Colonic mucosa (tissue), 4 donors: ENCODE data around the gene KRTAP10-6. TPM values are rescaled to one million over a fixed set of nuclear protein-coding genes. Genes with fewer than 3 reads are reported as not detected.
"Not testable (repeated sequence)": the region's sequence is repeated elsewhere in the genome, so short reads cannot be mapped to it uniquely, and the experiment has no call there.

Source experiments
- DNase-seq: peaks from one replicate; pipeline ENCODE4 v3.0.0-alpha.2; 2020
- H3K27ac ChIP-seq: fragments of 200-600 bp; one replicate; pipeline ENCODE4 v1.8.0; 2021
- H3K27me3 ChIP-seq: fragments of 200-600 bp; one replicate; pipeline ENCODE4 v1.8.0; 2021
- H3K36me3 ChIP-seq: fragments of 200-600 bp; one replicate; pipeline ENCODE4 v1.8.0; 2021
- H3K4me1 ChIP-seq: fragments of 200-600 bp; one replicate; pipeline ENCODE4 v1.8.0; 2021; ENCODE audit warnings: mild to moderate bottlenecking
- H3K4me3 ChIP-seq: fragments of 200-600 bp; one replicate; pipeline ENCODE4 v1.8.0; 2021
- H3K9ac ChIP-seq, 2 donors: one replicate each; pipeline ENCODE4 v1.7.0; 2013; ENCODE audit warnings: control low read depth in 2 of 2, low read depth in 2 of 2, low read length in 2 of 2
- H3K9me3 ChIP-seq: fragments of 200-600 bp; one replicate; pipeline ENCODE4 v1.8.0; 2021
- CTCF ChIP-seq: fragments of 200-600 bp; IDR thresholded peaks from one replicate; pipeline ENCODE4 v1.8.0; 2022; ENCODE audit warnings: antibody characterized with exemption, mild to moderate bottlenecking
- intact Hi-C: fragments of 100-400 bp; cut with DNase I; formaldehyde crosslinking; loops from one replicate; pipeline ENCODE4 v1.14.1; 2022
- total RNA-seq, 2 donors: library from RNA; stranded (reverse); fragmentation: NEBNext Ultra II Directional in 1 of 2; extraction: Animal tissue kit (Norgen Biotek cat#: 25700) in 1 of 2; gene quantifications; one replicate each; pipeline ENCODE4 v1.2.1, GENCODE V29; 2021
- donor health status: healthy.
- donor health status: DM: no; HTN: no; CAD: no.
- donor health status: DM: no; HTN: no; CAD: no.

Gene KRTAP10-6
- total RNA-seq, 2 donors from 2014 or later, result not detected

GRCh38 chr21:44593598-44594405 is 1.5 kb upstream of the KRTAP10-6 start:
- TF ChIP-seq CTCF, result no peak
- H3K36me3 ChIP-seq, result no peaks in the 10 kb centered on the region
- no peaks in the 10 kb centered on the region for H3K9me3 ChIP-seq
- no peak overlapping the region for H3K4me3 ChIP-seq
- intact Hi-C loops, result no loop called here
- no peak overlapping the region for H3K27ac ChIP-seq
- no peak overlapping the region for H3K9ac ChIP-seq
- H3K27me3 ChIP-seq, result no peaks in the 10 kb centered on the region
- DNase-seq, result no peak
- no peaks in the 10 kb centered on the region for H3K4me1 ChIP-seq

GRCh38 chr21:44591801-44592130 is 539 bp downstream of the KRTAP10-6 start:
- H3K9ac ChIP-seq, H3K9me3 ChIP-seq, H3K4me3 ChIP-seq, H3K4me1 ChIP-seq, H3K27ac ChIP-seq, H3K36me3 ChIP-seq, H3K27me3 ChIP-seq, intact Hi-C loops, DNase-seq: not testable (repeated sequence)

- H3K27me3 ChIP-seq, H3K36me3 ChIP-seq, H3K9ac ChIP-seq, H3K4me3 ChIP-seq, H3K27ac ChIP-seq, H3K4me1 ChIP-seq, intact Hi-C loops, H3K9me3 ChIP-seq, DNase-seq: not testable (repeated sequence)
Observed at GRCh38 chr21:44590897-44591800, 1.2 kb downstream of the KRTAP10-6 start.

- Histone ChIP-seq H3K36me3 (no peaks in the 10 kb centered on the region), H3K9ac (no peak overlapping the region), H3K27me3 (no peaks in the 10 kb centered on the region), H3K4me3 (no peak overlapping the region), H3K9me3 (no peaks in the 10 kb centered on the region), H3K4me1 (no peaks in the 10 kb centered on the region), H3K27ac (no peak overlapping the region)
- intact Hi-C loops, result no loop called here
- DNase-seq, result no peak
- TF ChIP-seq CTCF, result no peak
Observed at GRCh38 chr21:44590311-44590721, 2.0 kb downstream of the KRTAP10-6 start.

DNA sequence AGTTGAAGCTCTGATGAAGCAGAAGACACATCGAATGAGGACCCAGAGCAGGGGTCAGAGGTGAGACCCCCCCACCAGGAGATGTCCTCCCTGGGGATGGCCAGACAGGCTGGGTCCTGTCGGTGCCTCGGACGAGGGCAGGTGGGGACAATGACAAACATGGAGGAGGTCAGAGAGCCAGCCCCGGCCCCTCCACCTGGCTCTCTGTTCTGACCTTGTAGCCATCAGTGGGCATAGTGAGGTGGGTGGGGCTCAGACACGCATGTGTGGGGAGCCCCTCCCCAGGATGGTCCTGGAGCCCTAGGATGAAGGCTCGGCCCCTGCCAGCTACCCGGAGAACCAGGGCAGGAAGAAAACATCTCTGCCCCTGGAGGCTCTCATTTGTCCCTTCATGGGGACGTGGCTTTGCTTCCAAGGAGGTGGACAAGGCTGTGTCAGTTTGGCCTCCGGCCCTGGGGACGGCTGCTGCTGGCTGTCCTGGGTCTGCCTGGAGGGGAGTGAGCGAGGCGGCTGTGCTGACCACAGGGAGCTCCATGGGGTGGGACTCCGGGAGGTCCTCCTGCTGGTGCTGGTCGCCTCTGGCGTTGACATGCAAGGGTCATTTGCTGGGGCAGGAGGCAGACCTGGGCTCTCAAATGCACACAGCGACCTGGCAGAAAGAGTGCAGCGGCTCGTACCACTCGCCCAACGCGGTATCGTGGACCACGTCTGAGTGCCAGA is 2.6 kb downstream of the KRTAP10-6 start:
- DNase-seq, result no peak
- no peaks in the 10 kb centered on the region for H3K27me3 ChIP-seq
- H3K4me3 ChIP-seq, result no peak overlapping the region

More for the DNA sequence above, 2.6 kb downstream of the KRTAP10-6 start:
- no peaks in the 10 kb centered on the region for H3K9me3 ChIP-seq
- intact Hi-C loops, result no loop called here
- H3K36me3 ChIP-seq, result no peaks in the 10 kb centered on the region
- TF ChIP-seq CTCF, result no peak
- no peak overlapping the region for H3K9ac ChIP-seq
- H3K27ac ChIP-seq, result no peak overlapping the region
- H3K4me1 ChIP-seq, result no peaks in the 10 kb centered on the region
